K562 (cell line): ENCODE measurements around the gene CLCN1. TPM values are rescaled to one million over a fixed set of nuclear protein-coding genes. Genes with fewer than 3 reads are reported as not detected.

Experiments
- ATAC-seq: fragments of 200-7000 bp; cut with Tn5 transposase; 3 replicates; pipeline ENCODE4 v1.9.1; 2020; ENCODE audit warnings: moderate library complexity
- BruUV-seq: library from RNA; stranded (reverse); fragments of 400-500 nt; replicated peaks from 2 replicates; lab custom pipeline; 2021; lab: Mats Ljungman, UMichigan
- CTCF ChIA-PET: fragments of 300-600 bp; formaldehyde crosslinking; extraction: SDS; loops from one replicate; lab custom pipeline; 2021; ENCODE audit warnings: low intra/inter-chr PET ratio; lab: Yijun Ruan, JAX
- POLR2A ChIA-PET: fragments of 300-600, 350-650 bp; sonication (Branson Sonifier 250); formaldehyde crosslinking; extraction: SDS; loops from one replicate; lab custom pipeline; 2021; ENCODE audit warnings: antibody characterized with exemption, inconsistent platforms; lab: Yijun Ruan, JAX
- DNase-seq, 4 experiments: peaks; one replicate each; pipeline versions ENCODE4 v3.0.0 to v3.0.0-alpha.2; 2011 to 2018; ENCODE audit warnings: low spot score in 3 of 4, mixed read lengths in 3 of 4; ENCODE audit errors: extremely low read depth in 1 of 4
- FAIRE-seq: peaks from 2 replicates; lab custom pipeline; 2011; peaks lifted over from hg19 to GRCh38; lab: Jason Lieb, UNC
- H2AFZ ChIP-seq: 2 replicates; pipeline ENCODE4 v1.6.0; 2011; ENCODE audit warnings: low read depth, low read length, control low read depth, inconsistent platforms
- H3K27ac ChIP-seq: fragments of 200-600 bp; 3 replicates; pipeline ENCODE4 v1.8.0; 2011; ENCODE audit warnings: low read depth, mild to moderate bottlenecking, control low read depth, inconsistent platforms, low read length, moderate library complexity, mixed read lengths; ENCODE audit errors: extremely low read depth
- H3K27me3 ChIP-seq, 2 experiments: fragments of 300-600 bp in 1 of 2; 2 replicates in 1 of 2; 3 replicates in 1 of 2; pipeline versions ENCODE4 v1.6.0 to v1.8.0; 2011; ENCODE audit warnings: inconsistent platforms in 2 of 2, low read length in 2 of 2, mild to moderate bottlenecking in 1 of 2, mixed read lengths in 1 of 2, moderate library complexity in 1 of 2; ENCODE audit not compliant: control insufficient read depth in 2 of 2, insufficient read depth in 2 of 2
- H3K36me3 ChIP-seq: fragments of 300-600 bp; 3 replicates; pipeline ENCODE4 v1.8.0; 2011; ENCODE audit warnings: mild to moderate bottlenecking, low read length, inconsistent platforms; ENCODE audit not compliant: control insufficient read depth, insufficient read depth
- H3K4me1 ChIP-seq, 2 experiments: fragments of 200-600 bp in 1 of 2; replicated peaks in 1 of 2; 2 replicates in 1 of 2; 3 replicates in 1 of 2; pipeline versions ENCODE4 v1.5.1 to v1.8.0; 2011; ENCODE audit warnings: inconsistent platforms in 2 of 2, low read length in 2 of 2, mild to moderate bottlenecking in 1 of 2, mixed read lengths in 1 of 2, moderate library complexity in 1 of 2; ENCODE audit not compliant: control insufficient read depth in 2 of 2, insufficient read depth in 2 of 2
- H3K4me2 ChIP-seq: 2 replicates; pipeline ENCODE4 v1.6.1; 2011; ENCODE audit warnings: low read length, control low read depth, inconsistent platforms, mixed read lengths; ENCODE audit not compliant: insufficient read depth
- H3K4me3 ChIP-seq: fragments of 200-600 bp; sonication (generic), shearing (Covaris generic); 2 replicates; pipeline ENCODE4 v1.5.1; 2016; ENCODE audit warnings: control low read depth, inconsistent platforms
- H3K79me2 ChIP-seq: fragments of 200-600 bp; 3 replicates; pipeline ENCODE4 v1.8.0; 2011; ENCODE audit warnings: low read length, inconsistent platforms; ENCODE audit not compliant: control insufficient read depth, insufficient read depth
- H3K9ac ChIP-seq, 2 experiments: 2 replicates each; pipeline versions ENCODE4 v1.6.0 to v1.6.1; 2011; ENCODE audit warnings: low read depth in 2 of 2, low read length in 2 of 2, control low read depth in 1 of 2, inconsistent platforms in 1 of 2, mild to moderate bottlenecking in 1 of 2, mixed read lengths in 1 of 2; ENCODE audit not compliant: insufficient read depth in 1 of 2
- H3K9me1 ChIP-seq: one replicate; pipeline ENCODE4 v1.6.0; 2011; ENCODE audit warnings: inconsistent platforms, mild to moderate bottlenecking, low read length, moderate library complexity; ENCODE audit not compliant: control insufficient read depth, insufficient read depth
- H3K9me3 ChIP-seq: replicated peaks from 2 replicates; pipeline ENCODE4 v1.5.1; 2011; ENCODE audit warnings: low read depth, low read length, inconsistent platforms; ENCODE audit not compliant: control insufficient read depth, insufficient read depth
- H4K20me1 ChIP-seq: replicated peaks from 2 replicates; pipeline ENCODE4 v1.6.1; 2011; ENCODE audit warnings: low read length, inconsistent platforms, mixed read lengths; ENCODE audit not compliant: control insufficient read depth, insufficient read depth
- MXD1 ChIP-seq: fragments of 250-450 bp; sonication (Bioruptor Pico); IDR thresholded peaks from 2 replicates; pipeline ENCODE4 v1.8.0; 2021; ENCODE audit warnings: borderline replicate concordance, mild to moderate bottlenecking, moderate library complexity; ENCODE audit not compliant: poor library complexity, severe bottlenecking
- WGBS: fragments of 100-300 bp; shearing (Covaris generic); methylation state at CpG from one replicate; pipeline ENCODE4 v1.1.6; 2016; ENCODE audit warnings: low coverage, mixed read lengths; ENCODE audit not compliant: insufficient coverage; ENCODE audit errors: missing lambda C conversion rate; 5-methylcytosine and 5-hydroxymethylcytosine counted together
- in situ Hi-C: fragments of 300-500 bp; cut with MboI; formaldehyde crosslinking; loops from 4 replicates; pipeline ENCODE4 v1.15.0; 2018; ENCODE audit warnings: inconsistent platforms, mixed read lengths
- intact Hi-C: fragments of 100-400 bp; cut with micrococcal nuclease; formaldehyde crosslinking; loops from 2 replicates; pipeline ENCODE4 v1.14.2; 2022
- polyA plus RNA-seq, 8 experiments: library from polyadenylated mRNA; depleted of rRNA in 4 of 8; stranded (reverse) in 5 of 8; unstranded in 3 of 8; fragments of >200 nt; fragmentation: Nextera tagmentation in 2 of 8; fragmentation: Illumina TruSeq in 1 of 8; extraction: Ambion mirVana in 2 of 8; extraction: Trizol in 1 of 8; gene quantifications; 2 replicates each; pipeline versions ENCODE4 v1.2.1 to v1.2.3, GENCODE V29; 2011 to 2014; ENCODE audit warnings: inconsistent platforms in 1 of 8, missing spikeins in 1 of 8
- total RNA-seq, 7 experiments: library from RNA; depleted of rRNA in 6 of 7; stranded (reverse); fragments of >200 nt in 6 of 7; fragmentation: Illumina TruSeq in 2 of 7; extraction: Trizol in 2 of 7; gene quantifications; 2 replicates each; pipeline versions ENCODE4 v1.2.1 to v1.2.3, GENCODE V29; 2011 to 2021; ENCODE audit warnings: low replicate concordance in 1 of 7
- TF ChIP-seq, protein P1 (sequence below), 3 experiments: IDR thresholded peaks in 2 of 3; conservative IDR thresholded peaks in 1 of 3; 2 replicates each; pipeline ENCODE4 v1.5.1; 2011 to 2012; ENCODE audit warnings: low read length in 3 of 3, mild to moderate bottlenecking in 3 of 3, control low read depth in 2 of 3, improper control_type of control experiment in 1 of 3, inconsistent platforms in 1 of 3, low read depth in 1 of 3, mixed read lengths in 1 of 3, moderate library complexity in 1 of 3; ENCODE audit not compliant: insufficient read depth in 2 of 3

CLCN1 gene
- total and polyA plus RNA-seq, 9 of the 15 experiments (the other 6 are each of a cell fraction or from before 2014, with no cell fraction given), result 0.01 to 0.11 (median 0.04) TPM; not detected in 4

DNA sequence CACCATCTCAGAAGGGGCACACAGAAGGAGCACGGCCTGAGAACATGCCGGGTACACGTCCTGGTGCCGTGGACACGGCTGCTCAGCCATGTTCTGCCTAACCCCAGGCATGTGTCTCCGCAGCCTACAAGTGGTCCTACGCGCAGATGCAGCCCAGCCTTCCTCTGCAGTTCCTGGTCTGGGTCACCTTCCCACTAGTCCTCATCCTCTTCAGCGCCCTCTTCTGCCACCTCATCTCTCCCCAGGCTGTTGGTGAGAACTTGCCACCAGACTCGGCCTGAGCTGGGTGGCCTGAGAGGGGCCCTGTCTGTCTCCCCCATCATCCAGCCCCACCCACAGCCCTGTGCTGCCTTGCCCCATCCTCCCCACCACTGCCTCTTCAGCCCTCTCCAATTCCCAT lies 5.3 kb downstream of the CLCN1 start:
- Histone ChIP-seq H3K4me2 (no peak overlapping the region), H3K9ac (0 out of 4 replicates have a peak overlapping the region, but pooled peaks of 1 of the 2 experiments have one; percentile 36), H2AFZ (no peak overlapping the region), H3K9me3 (no peaks in the 10 kb centered on the region), H3K4me3 (no peak overlapping the region), H3K27ac (no peak overlapping the region), H3K36me3 (no peaks in the 10 kb centered on the region), H3K9me1 (no peaks in the 10 kb centered on the region), H4K20me1 (no peaks in the 10 kb centered on the region), H3K4me1 (peaks cover 0 to 3% of the 10 kb centered on the region in 2 experiments; a peak in 1 of 5 replicates), H3K27me3 (peaks cover 46 to 73% of the 10 kb centered on the region in 2 experiments; a peak in 4 of 5 replicates), H3K79me2 (no peaks in the 10 kb centered on the region)
- FAIRE-seq (no peak), ATAC-seq (no peak; the same call in 2 of the 3 replicates), DNase-seq (no peak)
- ChIA-PET CTCF (no interaction called here), POLR2A (interaction anchor here (1.0 kb wide), 1 partner anchor 14 kb away, joined by 3 read pairs; no protein-coding TSS in a partner anchor)
- intact Hi-C loops, result loop anchor here (5.0 kb wide), 1 partner anchor 96 kb away; no protein-coding TSS in a partner anchor
- TF ChIP-seq, protein P1, sequence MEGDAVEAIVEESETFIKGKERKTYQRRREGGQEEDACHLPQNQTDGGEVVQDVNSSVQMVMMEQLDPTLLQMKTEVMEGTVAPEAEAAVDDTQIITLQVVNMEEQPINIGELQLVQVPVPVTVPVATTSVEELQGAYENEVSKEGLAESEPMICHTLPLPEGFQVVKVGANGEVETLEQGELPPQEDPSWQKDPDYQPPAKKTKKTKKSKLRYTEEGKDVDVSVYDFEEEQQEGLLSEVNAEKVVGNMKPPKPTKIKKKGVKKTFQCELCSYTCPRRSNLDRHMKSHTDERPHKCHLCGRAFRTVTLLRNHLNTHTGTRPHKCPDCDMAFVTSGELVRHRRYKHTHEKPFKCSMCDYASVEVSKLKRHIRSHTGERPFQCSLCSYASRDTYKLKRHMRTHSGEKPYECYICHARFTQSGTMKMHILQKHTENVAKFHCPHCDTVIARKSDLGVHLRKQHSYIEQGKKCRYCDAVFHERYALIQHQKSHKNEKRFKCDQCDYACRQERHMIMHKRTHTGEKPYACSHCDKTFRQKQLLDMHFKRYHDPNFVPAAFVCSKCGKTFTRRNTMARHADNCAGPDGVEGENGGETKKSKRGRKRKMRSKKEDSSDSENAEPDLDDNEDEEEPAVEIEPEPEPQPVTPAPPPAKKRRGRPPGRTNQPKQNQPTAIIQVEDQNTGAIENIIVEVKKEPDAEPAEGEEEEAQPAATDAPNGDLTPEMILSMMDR (IDR thresholded peaks at IDR 0.05 in 2 of 3, conservative IDR thresholded peaks at IDR 0.05 in 1 of 3; ENCODE audit: insufficient read depth in 2 of 3, low read depth in 1 of 3, low read length in 3 of 3), result peak in 2 of 3 experiments; percentile 7 to 13; a peak in 1 of 6 replicates
- no peak for TF ChIP-seq MXD1
- in situ Hi-C loops, result no loop called here
- BruUV-seq, result no TSS peak
- WGBS, result 19% methylated on average over 10 of the region's 10 CpGs
